Right lobe of liver (tissue), 6 donors: ENCODE measurements around the gene DEFB110. TPM values are rescaled to one million over a fixed set of nuclear protein-coding genes. Genes with fewer than 3 reads are reported as not detected.

Experiments
- ATAC-seq, 4 donors: fragments of 200-7000 bp; cut with Tn5 transposase; one replicate each; pipeline ENCODE4 v1.9.1; 2020; ENCODE audit warnings: mild to moderate bottlenecking in 4 of 4, moderate library complexity in 4 of 4
- DNase-seq, 3 donors: peaks; one replicate each; pipeline ENCODE4 v3.0.0-alpha.2; 2020
- H3K27ac ChIP-seq, 3 donors: fragments of 200-600 bp; one replicate each; pipeline ENCODE4 v1.8.0; 2022
- H3K27me3 ChIP-seq, 2 donors: fragments of 200-600 bp; one replicate each; pipeline ENCODE4 v1.8.0; 2022
- H3K36me3 ChIP-seq, 4 donors: fragments of 200-600 bp; sonication (generic) in 1 of 4; one replicate each; pipeline versions ENCODE4 v1.5.1 to v1.8.0; 2017 to 2022; ENCODE audit warnings: control low read depth in 1 of 4
- H3K4me1 ChIP-seq, 4 donors: fragments of 200-600 bp; sonication (generic) in 1 of 4; one replicate each; pipeline versions ENCODE4 v1.5.1 to v1.8.0; 2017 to 2022; ENCODE audit warnings: control low read depth in 1 of 4
- H3K4me3 ChIP-seq, 3 donors: fragments of 200-600 bp; one replicate each; pipeline ENCODE4 v1.8.0; 2022
- H3K9me3 ChIP-seq, 4 donors: fragments of 200-600 bp; sonication (generic) in 1 of 4; one replicate each; pipeline versions ENCODE4 v1.5.1 to v1.8.0; 2017 to 2022; ENCODE audit warnings: control low read depth in 1 of 4
- CTCF ChIP-seq, 4 donors: fragments of 200-600 bp in 3 of 4; fragments of 450-650 bp in 1 of 4; IDR thresholded peaks; one replicate each; pipeline versions ENCODE4 v1.5.1 to v1.8.0; 2016 to 2022; ENCODE audit warnings: antibody characterized with exemption in 4 of 4, mild to moderate bottlenecking in 2 of 4
- POLR2A ChIP-seq: fragments of 450-650 bp; IDR thresholded peaks from one replicate; pipeline ENCODE4 v1.6.1; 2017; ENCODE audit warnings: antibody characterized with exemption, mild to moderate bottlenecking
- WGBS: methylation state at CpG from one replicate; pipeline ENCODE4 v1.1.6; 2018; ENCODE audit warnings: low coverage, low lambda C conversion rate; ENCODE audit not compliant: insufficient coverage; ENCODE audit errors: missing lambda C conversion rate; 5-methylcytosine and 5-hydroxymethylcytosine counted together
- intact Hi-C, 2 donors: fragments of 100-400 bp; cut with DNase I; formaldehyde crosslinking; loops; one replicate each; pipeline versions ENCODE4 v1.11.2 to v1.14.1; 2022
- long read RNA-seq: library from polyadenylated mRNA; unstranded; transcript quantifications from one replicate; pipeline ENCODE4 v2.0.0, GENCODE V29; 2019
- total RNA-seq, 6 experiments: library from RNA; depleted of rRNA in 2 of 6; stranded (reverse); fragments of >200 nt in 2 of 6; fragmentation: NEBNext Ultra II Directional in 3 of 6; extraction: Animal tissue kit (Norgen Biotek cat#: 25700) in 3 of 6; gene quantifications; one replicate each; pipeline versions ENCODE4 v1.1.0 to v1.2.4, GENCODE V29; 2016 to 2023
- donor health status: DM: no; HTN: yes; CAD: no.
- donor health status: DM: no; HTN: no; CAD: no.
- donor health status: DM: no; HTN: no; CAD: no.
- donor health status: DM: no; HTN: yes; CAD: no.
- donor health status: DM: no; HTN: yes; CAD: no.

DEFB110 gene
- total RNA-seq = not detected
- long read RNA-seq = 0 reads

DNA sequence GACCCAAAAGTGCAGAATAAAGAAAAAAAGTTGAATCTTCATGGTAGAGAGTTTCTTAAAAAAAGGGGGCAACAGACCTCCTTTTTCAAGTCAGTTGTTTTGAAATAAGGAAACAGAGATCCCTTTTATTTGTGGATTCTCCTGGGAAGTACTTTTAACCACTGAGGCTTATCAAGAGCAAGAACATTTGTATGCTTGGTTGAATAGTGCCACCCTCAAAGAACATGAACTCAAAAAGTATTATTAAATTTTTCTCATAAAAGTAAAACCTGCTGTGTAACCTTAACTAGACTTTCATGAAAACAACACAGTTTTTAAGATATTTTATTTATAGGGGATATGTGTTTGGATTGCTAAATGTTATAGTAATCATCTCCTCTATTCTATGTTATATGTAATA lies at the start of gene DEFB110:
DEFB110 (minus strand) TSS at position 101 of the 400 bp plus-strand sequence; CDS start at position 42, 59 bp downstream.
- no peak within 1 kb of the TSS for H3K27ac ChIP-seq

DNA sequence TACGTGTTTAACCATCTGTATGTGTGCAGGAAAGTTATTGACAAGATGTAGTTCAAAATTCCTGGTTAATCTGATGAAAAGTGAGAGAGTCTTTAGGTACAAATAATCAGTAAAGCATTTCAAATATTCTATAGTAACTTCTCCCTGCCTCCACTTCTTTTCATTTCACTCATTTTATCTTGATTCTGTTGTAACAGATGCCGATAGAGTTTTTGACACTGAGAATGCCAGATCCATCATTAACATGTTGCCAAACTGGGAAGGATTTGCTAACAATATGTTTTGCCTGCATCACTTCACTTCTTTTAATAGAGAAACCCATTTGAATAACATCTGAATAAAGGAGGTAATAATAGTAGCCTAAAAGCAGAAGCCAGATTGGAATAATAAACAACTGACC lies 48.3 kb upstream of the DEFB110 start:
- Histone ChIP-seq H3K4me3 (no peak overlapping the region), H3K4me1 (no peaks in the 10 kb centered on the region), H3K27ac (no peak overlapping the region), H3K36me3 (no peaks in the 10 kb centered on the region), H3K9me3 (no peaks in the 10 kb centered on the region), H3K27me3 (no peaks in the 10 kb centered on the region)
- no peak for TF ChIP-seq POLR2A
- no peak for TF ChIP-seq CTCF (IDR thresholded peaks at IDR 0.05)
- intact Hi-C loops = no loop called here
- DNase-seq (no peak), ATAC-seq (no peak)
- WGBS = 68% methylated on average over 2 of the region's 2 CpGs

More for the DNA sequence above, at the start of gene DEFB110:
- H3K9me3 ChIP-seq = no peaks in the 10 kb centered on the region
- H3K27me3 ChIP-seq = no peaks in the 10 kb centered on the region
- intact Hi-C loops = no loop called here
- ATAC-seq = no peak
- TF ChIP-seq CTCF (IDR thresholded peaks at IDR 0.05) = no peak
- H3K4me3 ChIP-seq = no peak within 1 kb of the TSS
- no peaks in the 10 kb centered on the region for H3K4me1 ChIP-seq
- H3K36me3 ChIP-seq = no peaks in the 10 kb centered on the region
- no peak for DNase-seq

DNA sequence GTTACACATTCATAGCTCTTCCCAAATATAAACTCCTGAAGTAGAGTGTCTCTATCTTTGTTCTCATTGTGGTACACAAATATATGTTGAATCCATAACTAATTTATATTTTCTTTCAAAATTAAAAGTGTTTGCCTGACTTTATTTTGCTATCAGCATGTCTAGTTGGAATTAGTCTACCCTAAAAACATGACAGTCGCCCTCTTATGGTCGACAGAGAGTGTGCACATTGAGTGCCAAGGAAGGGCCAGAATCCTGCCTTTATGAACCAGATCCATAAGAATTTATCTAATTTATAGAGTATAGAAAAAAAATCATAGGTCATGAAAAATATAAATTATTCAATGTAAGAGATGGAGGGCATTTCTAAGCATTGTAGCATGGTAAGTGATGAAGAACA lies 40.3 kb upstream of the DEFB110 start:
- DNase-seq (no peak), ATAC-seq (no peak)
- no peaks in the 10 kb centered on the region for H3K27me3 ChIP-seq
- H3K4me3 ChIP-seq = no peak overlapping the region
- 3% methylated on average over 2 of the region's 2 CpGs for WGBS
- no peaks in the 10 kb centered on the region for H3K9me3 ChIP-seq
- no peaks in the 10 kb centered on the region for H3K36me3 ChIP-seq
- TF ChIP-seq CTCF (IDR thresholded peaks at IDR 0.05) (peak in 3 of 4 donors; percentile 18 to 39 (median 24)), POLR2A (no peak)
- H3K4me1 ChIP-seq = no peaks in the 10 kb centered on the region
- H3K27ac ChIP-seq = no peak overlapping the region
- intact Hi-C loops = no loop called here

- Histone ChIP-seq H3K36me3 (no peaks in the 10 kb centered on the region), H3K9me3 (no peaks in the 10 kb centered on the region), H3K4me1 (no peaks in the 10 kb centered on the region), H3K27ac (no peak overlapping the region), H3K4me3 (no peak overlapping the region), H3K27me3 (no peaks in the 10 kb centered on the region)
- whole genome bisulfite sequencing = 92% methylated on average over 1 of the region's 1 CpG
- DNase-seq (no peak), ATAC-seq (no peak)
- intact Hi-C loops = no loop called here
- TF ChIP-seq POLR2A (no peak), CTCF (IDR thresholded peaks at IDR 0.05) (no peak)
Measured at GRCh38 chr6:50056242-50056641, 34.4 kb upstream of the DEFB110 start.

- 67% methylated on average over 1 of the region's 1 CpG for WGBS
- Histone ChIP-seq H3K4me3 (no peak within 1 kb of the TSS), H3K9me3 (no peaks in the 10 kb centered on the region), H3K27me3 (no peaks in the 10 kb centered on the region), H3K4me1 (no peaks in the 10 kb centered on the region), H3K27ac (no peak within 1 kb of the TSS), H3K36me3 (no peaks in the 10 kb centered on the region)
- ATAC-seq (no peak), DNase-seq (no peak)
- intact Hi-C loops = no loop called here
- TF ChIP-seq POLR2A (no peak), CTCF (IDR thresholded peaks at IDR 0.05) (no peak)
Measured at GRCh38 chr6:50049829-50050228, 28.0 kb upstream of the DEFB110 start, which contains the start of gene DEFB112. TSS of gene DEFB112 (minus strand) at chr6:50049929. CDS start at chr6:50049869, 60 bp downstream.
